ENCODE measurements around the gene PATE3. TPM values are rescaled to one million over a fixed set of nuclear protein-coding genes. Genes with fewer than 3 reads are reported as not detected.

The PATE3 gene
- total and polyA plus RNA-seq, 2 donors (not counting 1 experiment from before 2014, with no cell fraction given), result not detected

GRCh38 chr11:125790825-125791224 lies 2.9 kb downstream of the PATE3 start:
- POLR2A ChIA-PET, result no interaction called here
- Histone ChIP-seq H3K36me3 (replicated peaks in 1 of 2; ENCODE audit: control extremely low read depth in 1 of 2, control insufficient read depth in 1 of 2, extremely low read depth in 1 of 2, insufficient read depth in 2 of 2, low read length in 1 of 2) (no peaks in the 10 kb centered on the region), H3K4me1 (ENCODE audit: control insufficient read depth in 2 of 2, insufficient read depth in 2 of 2, low read length in 2 of 2) (no peaks in the 10 kb centered on the region), H3K4me2 (replicated peaks; ENCODE audit: low read depth, low read length, poor library complexity, severe bottlenecking) (no peak overlapping the region), H4K20me1 (ENCODE audit: control insufficient read depth, insufficient read depth, low read length, poor library complexity, severe bottlenecking) (no peaks in the 10 kb centered on the region), H3K27ac (ENCODE audit: low read length in 2 of 2) (no peak overlapping the region), H3K4me3 (ENCODE audit: control extremely low read depth in 1 of 5, extremely low read depth in 1 of 5, insufficient read depth in 1 of 5, low read depth in 2 of 5, low read length in 4 of 5) (no peak overlapping the region), H3K79me2 (ENCODE audit: control insufficient read depth, insufficient read depth, low read length) (no peaks in the 10 kb centered on the region), H3K9me3 (ENCODE audit: control extremely low read depth in 1 of 3, control insufficient read depth in 2 of 3, insufficient read depth in 1 of 3, low read length in 2 of 3) (peaks cover 0 to 4% (median 2%) of the 10 kb centered on the region in 3 donors), H3K9ac (ENCODE audit: low read length) (no peak overlapping the region), H3K27me3 (replicated peaks in 1 of 4; ENCODE audit: control extremely low read depth in 1 of 4, control insufficient read depth in 3 of 4, insufficient read depth in 4 of 4, low read length in 3 of 4) (no peaks in the 10 kb centered on the region), H2AFZ (ENCODE audit: insufficient read depth, low read depth, low read length, poor library complexity, severe bottlenecking) (no peak overlapping the region)
- DNase-seq (no peak), ATAC-seq (ENCODE audit: low read depth) (no peak)
- Mint-ChIP-seq H3K27me3 (peaks cover 4% of the 10 kb centered on the region), H3K9me3 (ENCODE audit: insufficient read depth) (peaks cover 14% of the 10 kb centered on the region), H3K27ac (no peak overlapping the region), H3K4me3 (no peak overlapping the region), H3K4me1 (no peaks in the 10 kb centered on the region)
- intact Hi-C loops (cut with micrococcal nuclease), result no loop called here
- TF ChIP-seq EZH2 (IDR thresholded peaks at IDR 0.05; ENCODE audit: borderline replicate concordance, insufficient read depth, low read depth, low read length, poor library complexity, severe bottlenecking), result no peak
- no peak for TF ChIP-seq CTCF (IDR thresholded peaks at IDR 0.05)
- CTCF ChIA-PET, result no interaction called here
- 91% methylated on average over 2 of the region's 4 CpGs for WGBS (ENCODE audit: insufficient coverage)

GRCh38 chr11:125797641-125798040 lies 9.7 kb downstream of the PATE3 start:
- Mint-ChIP-seq H3K9me3 (ENCODE audit: insufficient read depth) (peaks cover 30% of the 10 kb centered on the region), H3K4me3 (no peak overlapping the region), H3K27me3 (peaks cover 8% of the 10 kb centered on the region), H3K27ac (no peak overlapping the region), H3K4me1 (no peaks in the 10 kb centered on the region)
- no peak for DNase-seq
- Histone ChIP-seq H3K9ac (ENCODE audit: low read length) (no peak overlapping the region), H4K20me1 (ENCODE audit: control insufficient read depth, insufficient read depth, low read length, poor library complexity, severe bottlenecking) (no peaks in the 10 kb centered on the region), H3K4me1 (ENCODE audit: control insufficient read depth in 2 of 2, insufficient read depth in 2 of 2, low read length in 2 of 2) (no peaks in the 10 kb centered on the region), H3K4me3 (ENCODE audit: control extremely low read depth in 1 of 5, extremely low read depth in 1 of 5, insufficient read depth in 1 of 5, low read depth in 2 of 5, low read length in 4 of 5) (no peak overlapping the region), H3K9me3 (ENCODE audit: control extremely low read depth in 1 of 3, control insufficient read depth in 2 of 3, insufficient read depth in 1 of 3, low read length in 2 of 3) (peaks cover 0 to 12% (median 7%) of the 10 kb centered on the region in 3 donors), H3K79me2 (ENCODE audit: control insufficient read depth, insufficient read depth, low read length) (no peaks in the 10 kb centered on the region), H3K27me3 (replicated peaks in 1 of 4; ENCODE audit: control extremely low read depth in 1 of 4, control insufficient read depth in 3 of 4, insufficient read depth in 4 of 4, low read length in 3 of 4) (no peaks in the 10 kb centered on the region), H3K4me2 (replicated peaks; ENCODE audit: low read depth, low read length, poor library complexity, severe bottlenecking) (no peak overlapping the region), H3K36me3 (replicated peaks in 1 of 2; ENCODE audit: control extremely low read depth in 1 of 2, control insufficient read depth in 1 of 2, extremely low read depth in 1 of 2, insufficient read depth in 2 of 2, low read length in 1 of 2) (no peaks in the 10 kb centered on the region), H3K27ac (ENCODE audit: low read length in 2 of 2) (no peak overlapping the region), H2AFZ (ENCODE audit: insufficient read depth, low read depth, low read length, poor library complexity, severe bottlenecking) (no peak overlapping the region)
- ATAC-seq (ENCODE audit: low read depth), result no peak
- CTCF ChIA-PET, result no interaction called here
- POLR2A ChIA-PET, result no interaction called here
- WGBS (ENCODE audit: insufficient coverage), result 0% methylated on average over 1 of the region's 4 CpGs
- intact Hi-C loops (cut with micrococcal nuclease), result no loop called here
- TF ChIP-seq CTCF (IDR thresholded peaks at IDR 0.05) (no peak), EZH2 (IDR thresholded peaks at IDR 0.05; ENCODE audit: borderline replicate concordance, insufficient read depth, low read depth, low read length, poor library complexity, severe bottlenecking) (no peak)

Data from B cell (primary cell).